HepG2 (cell line): ENCODE data around the gene DRC7. TPM values are rescaled to one million over a fixed set of nuclear protein-coding genes. Genes with fewer than 3 reads are reported as not detected.

Experiments
- ASH2L ChIP-seq: fragments of 300-600, 200-600 bp; sonication (generic); IDR thresholded peaks from 2 replicates; pipeline ENCODE4 v1.7.0; 2017; ENCODE audit warnings: low read depth, mild to moderate bottlenecking, moderate library complexity, mixed read lengths, low read length; ENCODE audit not compliant: insufficient read length
- ELK4 ChIP-seq: sonication (generic); formaldehyde crosslinking; IDR thresholded peaks from 2 replicates; pipeline ENCODE4 v1.9.0; 2021; ENCODE audit warnings: missing genetic modification reagents, borderline replicate concordance
- ETV5 ChIP-seq: IDR thresholded peaks from 2 replicates; pipeline ENCODE4 v1.6.1; 2018; ENCODE audit warnings: missing biosample characterization, missing genetic modification reagents, inconsistent platforms, borderline replicate concordance
- FUBP1 ChIP-seq: sonication (generic); formaldehyde crosslinking; IDR thresholded peaks from 2 replicates; pipeline ENCODE4 v1.5.1; 2020; ENCODE audit warnings: missing genetic modification reagents, mild to moderate bottlenecking, borderline replicate concordance
- JUN ChIP-seq: sonication (generic); formaldehyde crosslinking; IDR thresholded peaks from 2 replicates; pipeline ENCODE4 v1.4.0; 2020; ENCODE audit warnings: mild to moderate bottlenecking, missing genetic modification reagents
- JUNB ChIP-seq: sonication (generic); formaldehyde crosslinking; IDR thresholded peaks from 2 replicates; pipeline ENCODE4 v1.8.0; 2022; ENCODE audit warnings: missing genetic modification reagents, mild to moderate bottlenecking, borderline replicate concordance
- MIXL1 ChIP-seq: IDR thresholded peaks from 2 replicates; pipeline ENCODE4 v1.6.1; 2016
- NCOA2 ChIP-seq: sonication (generic); formaldehyde crosslinking; IDR thresholded peaks from 2 replicates; pipeline ENCODE4 v1.8.0; 2022; ENCODE audit warnings: inconsistent platforms
- NFIB ChIP-seq: sonication (generic); formaldehyde crosslinking; IDR thresholded peaks from 2 replicates; pipeline ENCODE4 v1.9.0; 2021; ENCODE audit warnings: missing genetic modification reagents, mild to moderate bottlenecking, borderline replicate concordance
- PTBP1 ChIP-seq: fragments of 200-400 bp; formaldehyde crosslinking; IDR thresholded peaks from 2 replicates; pipeline ENCODE4 v1.6.1; 2018; ENCODE audit warnings: low read length, low read depth; ENCODE audit not compliant: poor library complexity, severe bottlenecking
- SMAD3 ChIP-seq: sonication (generic); formaldehyde crosslinking; IDR thresholded peaks from 2 replicates; pipeline ENCODE4 v1.4.0; 2020; ENCODE audit warnings: missing genetic modification reagents
- SP4 ChIP-seq: sonication (generic); formaldehyde crosslinking; IDR thresholded peaks from 2 replicates; pipeline ENCODE4 v1.8.1; 2023; ENCODE audit warnings: mild to moderate bottlenecking, missing genetic modification reagents
- ZBTB40 ChIP-seq, 2 experiments: fragments of 450-650 bp in 1 of 2; sonication (generic) in 1 of 2; formaldehyde crosslinking in 1 of 2; IDR thresholded peaks; 2 replicates each; pipeline versions ENCODE4 v1.6.1 to v1.8.0; 2016 to 2022; ENCODE audit warnings: antibody characterized with exemption in 1 of 2, mild to moderate bottlenecking in 1 of 2, missing genetic modification reagents in 1 of 2
- ZNF205 ChIP-seq: IDR thresholded peaks from 2 replicates; pipeline ENCODE4 v1.6.1; 2018; ENCODE audit warnings: missing biosample characterization, missing genetic modification reagents
- ZNF383 ChIP-seq: sonication (generic); formaldehyde crosslinking; IDR thresholded peaks from 2 replicates; pipeline ENCODE4 v1.4.0; 2020; ENCODE audit warnings: missing genetic modification reagents, mild to moderate bottlenecking, borderline replicate concordance
- polyA plus RNA-seq, 8 experiments: library from polyadenylated mRNA; depleted of rRNA in 3 of 8; stranded (reverse) in 7 of 8; unstranded in 1 of 8; fragments of >200 nt; fragmentation: Illumina TruSeq in 4 of 8; extraction: Trizol in 4 of 8; gene quantifications; 2 replicates each; pipeline versions ENCODE4 v1.2.1 to v1.2.3, GENCODE V29; 2011 to 2016; ENCODE audit warnings: low read depth in 4 of 8, missing spikeins in 1 of 8, mixed read lengths in 1 of 8; ENCODE audit not compliant: insufficient read depth in 1 of 8
- total RNA-seq, 5 experiments: library from RNA; depleted of rRNA; stranded (reverse); fragments of >200 nt; fragmentation: Illumina TruSeq; extraction: Trizol; gene quantifications; 2 replicates each; pipeline ENCODE4 v1.2.3, GENCODE V29; 2016; ENCODE audit warnings: low read depth in 1 of 5

Gene DRC7
- total and polyA plus RNA-seq, 2 of the 13 experiments (the other 11 are each of a cell fraction or from before 2014, with no cell fraction given), result 2.7 to 3.4 TPM

DNA sequence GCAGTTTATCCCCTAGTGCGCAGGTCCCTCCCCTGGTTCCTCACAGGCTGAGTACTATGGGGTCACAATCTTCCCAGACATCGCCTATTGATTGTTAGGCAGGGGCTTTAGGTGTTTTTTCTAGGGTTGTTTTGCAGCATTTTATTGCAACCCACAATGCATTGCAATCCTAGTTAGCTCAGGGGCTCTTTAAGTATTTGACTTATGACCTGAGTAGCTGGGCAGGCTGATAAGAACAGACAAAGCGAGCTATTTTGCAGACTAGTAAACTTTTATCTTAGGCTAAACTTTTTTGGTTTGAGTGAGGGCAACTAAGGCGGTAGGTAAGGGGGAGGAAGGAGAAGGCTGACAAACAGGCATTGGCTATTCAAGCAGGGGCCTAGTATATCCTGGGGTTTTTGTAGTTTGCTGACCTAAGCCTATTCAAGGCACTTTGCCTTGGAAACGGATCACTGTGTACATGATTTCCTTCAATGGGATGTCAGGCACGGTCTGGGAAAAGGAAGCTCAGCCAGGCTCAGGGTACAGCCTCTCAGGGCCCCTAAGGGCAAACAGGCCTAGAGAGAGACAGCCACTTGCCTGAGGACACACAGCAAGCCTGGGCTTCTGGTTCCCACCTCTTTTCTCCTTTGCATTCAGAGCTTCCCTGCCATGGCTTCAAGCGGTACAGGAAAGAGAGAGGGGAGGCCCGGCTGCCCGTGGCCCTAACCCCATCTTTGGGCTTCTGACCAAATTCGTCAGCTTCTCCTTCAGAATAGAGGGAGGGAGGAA, 6.4 kb downstream of the DRC7 start (continued):
- no peak for TF ChIP-seq ZBTB40 (IDR thresholded peaks at IDR 0.05)
- TF ChIP-seq ZBTB40 (CRISPR knock-in tag; IDR thresholded peaks at IDR 0.05), result 0 out of 2 replicates have a peak, but pooled peaks have one; percentile 20
- no peak for TF ChIP-seq FUBP1 (CRISPR knock-in tag)
- no peak for TF ChIP-seq NFIB (CRISPR knock-in tag)
- no peak for TF ChIP-seq MIXL1 (CRISPR knock-in tag)
- no peak for TF ChIP-seq SP4 (CRISPR knock-in tag)
- no peak for TF ChIP-seq JUN (CRISPR knock-in tag)
- no peak for TF ChIP-seq SMAD3 (CRISPR knock-in tag)
- peak; percentile 46; the same call in 1 of the 2 replicates for TF ChIP-seq ETV5
- 0 out of 2 replicates have a peak, but pooled peaks have one; percentile 69 for TF ChIP-seq ZNF383 (CRISPR knock-in tag)
- TF ChIP-seq ZNF205, result 0 out of 2 replicates have a peak, but pooled peaks have one; percentile 40
- peak; percentile 39 for TF ChIP-seq ASH2L
- 0 out of 2 replicates have a peak, but pooled peaks have one; percentile 31 for TF ChIP-seq JUNB
- TF ChIP-seq NCOA2, result peak; percentile 54; the same call in 1 of the 2 replicates
- no peak for TF ChIP-seq ELK4 (CRISPR knock-in tag)
- no peak for TF ChIP-seq PTBP1
